HuH-7.5 (cell line): Measurements from ENCODE around the gene KCTD20.

ENCODE experiments used
- DNase-seq: peaks from one replicate; pipeline ENCODE4 v3.0.0; 2011; ENCODE audit warnings: low spot score

KCTD20 gene

DNA sequence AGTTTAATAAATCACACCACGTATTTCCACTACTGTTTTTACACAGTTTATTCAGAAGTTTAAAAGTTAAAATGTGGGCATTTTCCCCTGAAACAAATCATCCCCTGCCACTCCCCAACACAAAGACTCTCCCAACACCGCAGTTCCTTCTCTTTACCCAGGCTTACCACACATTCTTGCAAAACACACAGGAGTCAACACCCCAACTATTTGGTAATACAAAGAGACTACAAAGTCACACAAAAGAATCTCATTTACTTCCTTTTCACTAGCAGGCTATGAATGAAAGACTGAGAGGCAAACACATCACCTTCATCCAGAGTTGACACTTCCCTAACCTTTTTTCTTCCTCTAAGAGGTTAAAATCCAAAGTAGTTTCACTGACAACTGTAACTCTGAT lies 51.1 kb downstream of the KCTD20 start:
- peak; percentile 12 for DNase-seq

DNA sequence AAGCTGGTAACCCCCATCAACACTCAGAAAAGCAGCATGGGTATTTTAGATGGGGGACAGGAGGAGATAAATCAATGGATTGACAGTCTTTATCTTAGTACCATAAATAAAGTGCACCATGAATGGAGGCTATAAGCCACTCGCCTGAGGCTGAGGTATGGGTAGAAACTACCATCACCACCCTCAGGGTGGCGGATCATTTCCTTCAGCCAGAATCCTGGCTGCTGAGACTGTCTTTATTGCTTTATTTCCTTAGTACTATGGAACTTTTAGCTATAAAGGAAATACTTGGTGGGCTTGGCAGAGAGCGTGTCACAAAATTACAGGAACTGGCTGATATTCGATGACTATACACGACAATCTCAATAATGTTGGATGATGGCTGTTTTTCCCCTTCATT lies 52.3 kb downstream of the KCTD20 start:
- DNase-seq, result no peak

DNA sequence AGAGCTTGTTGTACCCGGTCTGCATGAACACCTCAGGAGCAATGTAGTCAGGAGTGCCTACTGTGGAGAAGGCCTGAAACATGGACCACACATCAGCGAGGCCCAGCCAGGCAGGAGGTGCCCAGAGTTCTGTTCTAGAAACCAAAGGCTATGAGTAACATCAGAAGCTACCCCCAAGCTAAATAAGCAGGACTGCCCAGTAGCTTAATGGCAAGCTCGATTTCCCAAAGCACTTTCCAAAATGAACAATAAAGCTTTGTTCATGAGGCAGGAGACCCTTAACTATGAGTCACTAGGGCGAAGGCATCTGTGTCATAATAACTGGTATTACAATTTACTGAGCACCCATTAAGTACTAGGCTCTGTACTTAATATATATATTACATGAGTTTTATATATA lies 57.1 kb downstream of the KCTD20 start:
- DNase-seq, result no peak

DNA sequence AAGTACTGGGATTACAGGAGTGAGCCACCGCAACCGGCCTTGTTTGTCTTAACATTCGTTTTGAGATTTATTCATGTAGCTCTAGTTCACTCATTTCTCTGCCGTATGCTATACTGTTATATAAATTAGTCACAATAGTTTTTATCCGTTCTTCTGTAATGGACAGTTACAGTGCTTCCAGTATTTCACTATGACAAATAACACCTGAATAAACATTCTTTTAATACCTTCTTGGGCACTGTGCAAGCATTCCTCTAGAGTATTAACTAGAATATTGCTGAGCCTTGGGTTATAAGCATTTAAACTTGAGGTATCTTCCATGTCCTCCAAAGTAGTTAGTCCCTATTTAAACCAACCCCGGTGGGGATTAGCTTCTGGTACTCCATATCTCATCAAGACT lies 58.9 kb downstream of the KCTD20 start:
- DNase-seq, result no peak

DNA sequence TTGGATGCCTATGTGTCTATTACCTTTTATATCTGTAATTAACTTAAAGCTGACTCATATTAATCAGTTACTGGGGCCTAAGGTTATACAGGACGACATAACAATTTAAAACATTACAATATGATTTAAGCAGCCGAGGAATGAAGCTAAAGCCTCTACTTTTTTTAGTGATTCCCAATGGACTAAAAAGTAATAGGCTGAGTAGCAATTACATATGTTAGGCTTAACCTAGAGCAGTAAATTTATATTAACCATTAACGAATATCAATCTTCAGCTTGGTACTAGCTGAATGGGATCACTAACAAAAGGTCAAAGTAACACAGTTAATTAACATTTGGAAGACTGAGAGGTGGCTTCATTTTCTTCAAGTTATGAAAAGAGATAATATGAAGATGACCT lies 61.4 kb downstream of the KCTD20 start:
- no peak for DNase-seq

DNA sequence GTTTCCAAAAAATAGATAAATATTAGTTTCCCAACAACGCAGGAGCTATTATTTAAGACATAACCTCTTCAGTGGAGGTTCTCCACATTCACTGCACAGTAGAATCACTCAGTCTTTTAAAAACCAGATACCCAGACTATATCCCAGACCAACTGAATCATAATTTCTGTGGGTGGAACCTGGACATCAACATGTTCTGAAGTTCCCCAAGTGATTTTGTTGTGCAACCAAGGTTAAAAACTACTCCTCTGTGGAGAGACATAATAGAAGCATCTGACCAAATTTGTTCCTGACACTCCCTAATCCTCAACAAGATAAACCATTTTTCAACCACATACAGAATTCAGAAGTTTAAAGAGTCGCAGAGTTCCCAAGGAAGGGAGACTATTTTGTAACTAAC lies 62.2 kb downstream of the KCTD20 start:
- no peak for DNase-seq

DNA sequence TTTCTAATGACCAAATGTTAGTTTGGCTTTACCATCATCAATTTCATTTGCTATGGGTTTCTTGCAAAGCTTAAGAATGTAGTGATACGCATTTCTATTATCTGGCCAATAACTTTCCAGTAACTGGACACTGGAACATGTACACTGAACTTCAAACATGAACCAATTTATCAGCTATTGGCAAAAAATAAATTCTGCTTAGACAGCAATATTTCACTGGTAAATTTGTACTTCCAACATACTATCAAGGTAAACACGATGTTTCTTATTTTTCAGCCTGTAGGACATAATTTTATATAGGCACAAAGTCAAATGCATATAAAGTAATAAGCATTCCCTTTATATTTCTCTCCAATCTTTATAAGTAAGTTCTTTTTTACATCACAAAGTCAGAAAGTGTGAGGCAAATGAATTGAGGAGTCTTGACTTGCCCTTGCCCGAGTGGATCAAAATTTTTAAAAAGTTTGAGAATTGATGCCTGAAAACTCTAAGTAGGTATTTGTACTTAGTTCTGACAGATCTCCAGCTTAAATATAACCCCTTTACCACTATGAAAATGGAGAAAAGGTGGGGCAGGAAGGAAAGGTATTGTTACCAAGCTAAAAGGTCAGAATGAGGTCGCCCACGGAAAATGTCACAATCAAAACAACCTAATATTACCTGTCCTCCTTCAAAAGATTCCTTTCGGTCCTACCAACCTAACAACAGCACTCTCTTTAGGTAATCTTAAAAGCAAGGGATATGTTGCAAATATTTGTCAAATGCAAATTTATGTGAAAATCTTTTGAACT lies 63.1 kb downstream of the KCTD20 start:
- no peak for DNase-seq

DNA sequence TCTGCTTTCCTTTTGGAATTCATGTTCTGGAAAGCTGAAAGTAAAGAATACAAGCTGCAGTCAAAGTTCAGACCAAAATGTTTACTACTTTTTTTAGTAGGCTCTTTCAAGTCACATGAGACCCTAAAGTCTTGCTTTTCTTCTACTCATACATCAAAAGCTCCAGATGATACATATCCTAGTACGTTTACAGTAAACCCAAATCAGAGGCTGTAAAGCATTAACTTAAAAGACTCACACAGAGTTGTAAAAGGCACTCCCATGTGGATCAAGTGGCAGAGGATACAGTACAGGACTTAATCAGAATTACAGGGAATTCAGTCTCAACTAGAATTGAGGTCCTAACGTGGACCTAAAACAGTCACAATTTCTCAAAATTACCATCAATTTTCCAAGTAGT lies 63.8 kb downstream of the KCTD20 start:
- no peak for DNase-seq

DNA sequence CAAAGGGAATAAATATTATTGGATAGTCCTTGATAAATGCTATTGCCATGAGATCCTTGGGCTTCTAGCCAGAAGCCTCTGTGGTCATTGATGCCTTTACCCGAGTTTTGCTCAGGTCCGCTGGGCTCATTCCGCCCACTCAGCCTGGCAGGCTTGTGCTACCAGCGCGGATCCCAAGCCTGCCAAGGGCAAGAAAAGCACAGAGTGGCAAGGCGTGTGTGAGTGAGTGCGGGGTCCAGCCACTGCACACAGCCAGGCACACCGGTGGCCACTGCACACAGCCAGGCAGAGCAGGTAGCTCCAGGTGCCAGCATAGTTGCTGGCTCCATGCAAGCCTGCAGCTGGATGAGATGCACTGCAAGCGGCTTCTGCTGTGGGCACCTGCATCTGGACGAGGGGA lies 65.7 kb downstream of the KCTD20 start:
- no peak for DNase-seq

DNA sequence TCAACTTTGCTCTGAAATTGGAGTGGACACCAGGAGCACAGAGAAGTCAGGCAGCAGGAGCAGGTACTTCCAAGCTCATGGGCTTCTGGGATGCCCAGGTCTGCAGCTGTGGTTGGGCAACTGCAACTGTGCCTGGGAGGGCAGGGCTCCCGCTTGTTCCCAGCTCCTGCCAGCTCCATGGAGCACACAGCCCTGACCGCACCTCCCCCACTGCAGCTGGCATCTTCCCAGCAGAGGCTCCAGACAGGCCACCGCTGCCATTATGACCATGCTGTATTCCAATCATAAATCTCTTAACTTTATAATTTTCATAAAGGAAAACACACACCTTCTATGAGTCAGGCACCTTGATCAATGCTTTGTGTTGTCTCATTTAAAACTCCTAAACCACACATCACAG lies 67.6 kb downstream of the KCTD20 start:
- no peak for DNase-seq

DNA sequence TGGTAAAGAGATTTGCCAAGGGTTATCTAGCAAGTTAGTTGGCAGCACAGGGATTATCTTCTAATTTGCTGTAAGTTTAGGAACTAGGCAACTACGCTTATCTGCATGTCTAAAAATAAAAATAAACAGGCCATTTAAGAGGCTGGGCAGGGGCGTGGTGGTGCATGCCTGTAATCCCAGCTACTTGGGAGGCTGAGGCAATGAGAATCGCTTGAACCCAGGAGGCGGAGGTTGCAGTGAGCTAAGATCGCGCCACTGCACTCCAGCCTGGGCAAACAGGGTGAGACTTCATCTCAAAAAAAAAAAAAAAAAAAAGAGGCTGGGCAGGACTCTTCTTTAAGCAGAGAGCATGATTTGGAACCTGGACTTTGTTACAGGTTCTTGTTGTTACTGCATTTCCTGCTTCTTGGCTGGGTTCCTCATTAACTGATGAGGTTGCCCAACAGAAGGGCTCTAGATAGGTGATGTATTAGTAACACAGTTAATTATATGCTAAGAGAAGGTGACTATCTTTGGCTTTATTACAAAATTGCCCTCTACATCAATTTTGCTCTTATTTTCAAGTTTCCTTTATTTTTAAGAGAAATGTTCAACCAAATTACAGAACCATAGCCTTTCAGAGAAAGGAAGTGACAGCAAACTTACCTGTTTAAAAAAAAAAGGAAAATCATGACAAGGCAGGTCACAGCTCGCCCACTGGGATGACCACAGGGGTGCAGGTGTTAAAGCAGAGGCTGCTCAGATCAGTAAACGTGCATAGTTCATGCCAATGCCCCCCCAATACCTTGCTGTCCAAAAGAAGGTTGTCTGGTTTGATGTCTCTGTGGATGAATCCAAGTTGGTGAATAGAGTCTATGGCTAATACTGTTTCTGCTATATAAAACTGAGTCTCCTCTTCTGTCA lies 72.0 kb downstream of the KCTD20 start:
- no peak for DNase-seq

DNA sequence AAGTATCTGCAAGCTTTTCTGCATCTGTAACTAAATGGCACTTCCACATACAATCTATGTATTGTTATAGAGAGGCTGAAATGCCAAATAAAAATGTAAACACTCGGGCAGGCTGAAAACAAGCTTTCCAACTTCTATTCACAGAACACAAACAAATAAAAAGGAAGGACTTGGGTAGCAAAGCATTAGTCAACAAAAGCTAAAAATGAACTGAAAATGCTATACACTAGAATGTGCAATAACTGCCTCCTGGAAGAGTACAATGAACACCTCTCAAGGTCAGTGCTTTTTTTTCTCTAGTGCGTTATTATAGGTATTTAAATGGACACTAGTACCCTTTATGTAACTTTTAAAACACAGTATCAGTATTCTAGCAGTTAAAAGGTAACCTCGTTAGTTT lies 73.0 kb downstream of the KCTD20 start:
- DNase-seq, result no peak

DNA sequence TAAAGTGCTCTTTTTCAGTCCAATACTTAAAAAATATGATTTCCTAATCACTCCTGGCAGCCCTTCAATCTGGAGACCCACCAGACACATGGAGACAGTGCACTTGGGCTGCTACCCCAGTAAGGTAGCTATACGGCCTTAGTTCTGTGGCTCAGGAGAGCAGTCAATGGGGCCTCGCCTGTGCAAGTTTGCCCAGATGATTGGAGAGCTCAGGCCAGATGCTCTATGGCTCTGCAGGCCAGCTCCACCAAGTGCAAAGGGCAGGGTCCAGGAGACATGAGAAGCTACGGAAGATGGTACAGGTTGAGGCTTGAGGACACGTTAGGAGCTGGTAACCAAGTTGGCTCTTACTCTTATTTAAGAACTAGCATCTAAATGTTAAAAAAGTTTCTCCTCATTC lies 73.8 kb downstream of the KCTD20 start:
- DNase-seq, result no peak

DNA sequence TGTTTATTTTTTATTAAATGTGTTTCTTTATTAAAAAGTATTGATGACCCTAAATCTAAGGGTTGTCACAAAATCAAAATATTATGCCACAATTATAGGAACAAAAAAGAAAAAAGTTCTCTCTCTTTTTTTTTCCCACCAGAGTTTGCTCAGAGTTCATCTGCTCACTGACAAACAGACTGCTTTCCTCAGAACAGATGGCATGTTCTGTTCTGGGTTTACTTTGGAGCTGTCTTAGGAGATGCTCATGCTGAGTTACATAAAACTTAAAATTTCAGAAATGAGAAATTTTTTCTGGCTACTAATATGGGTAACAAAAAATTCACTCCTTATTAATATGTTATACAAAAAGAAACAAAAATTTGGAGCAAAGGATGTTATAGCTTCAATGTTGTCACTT lies 74.2 kb downstream of the KCTD20 start:
- no peak for DNase-seq

DNA sequence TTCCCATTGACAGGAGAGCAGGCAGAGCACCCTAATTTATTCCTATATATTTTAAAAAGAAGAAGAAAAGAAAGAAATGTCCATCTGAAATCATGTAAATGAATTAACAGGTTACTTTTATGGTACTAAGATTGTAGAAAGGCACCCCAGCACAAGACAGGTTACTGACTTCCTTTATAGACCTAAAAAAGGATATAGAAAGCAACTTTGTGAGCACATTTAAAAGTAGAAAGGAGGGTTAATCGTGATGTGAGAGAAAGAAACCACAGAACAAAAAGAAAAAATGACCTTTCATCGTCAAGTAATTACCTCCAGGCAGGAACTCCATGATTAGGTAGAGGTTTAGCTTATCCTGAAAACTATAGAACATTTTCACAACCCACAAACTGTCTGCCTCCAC lies 74.6 kb downstream of the KCTD20 start:
- DNase-seq, result no peak

DNA sequence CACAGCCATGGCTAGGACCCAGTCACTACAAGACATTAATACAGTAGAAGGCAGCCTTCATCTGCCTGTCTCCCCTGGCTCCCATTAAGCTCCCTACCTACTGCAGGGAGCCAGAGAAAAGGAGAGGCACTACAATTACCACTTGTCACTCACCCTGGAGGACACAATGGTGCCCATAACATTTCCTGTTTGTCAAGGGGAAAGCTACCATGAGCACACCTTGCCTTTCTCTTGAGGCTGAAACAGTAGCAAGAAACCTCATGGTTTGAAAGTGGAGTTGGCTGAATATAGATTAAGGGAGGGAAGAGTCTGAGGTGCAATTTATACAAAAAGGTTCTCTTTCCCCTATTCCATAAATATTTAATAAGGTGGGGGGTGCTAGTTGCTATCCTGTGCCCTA lies 76.6 kb downstream of the KCTD20 start:
- no peak for DNase-seq

DNA sequence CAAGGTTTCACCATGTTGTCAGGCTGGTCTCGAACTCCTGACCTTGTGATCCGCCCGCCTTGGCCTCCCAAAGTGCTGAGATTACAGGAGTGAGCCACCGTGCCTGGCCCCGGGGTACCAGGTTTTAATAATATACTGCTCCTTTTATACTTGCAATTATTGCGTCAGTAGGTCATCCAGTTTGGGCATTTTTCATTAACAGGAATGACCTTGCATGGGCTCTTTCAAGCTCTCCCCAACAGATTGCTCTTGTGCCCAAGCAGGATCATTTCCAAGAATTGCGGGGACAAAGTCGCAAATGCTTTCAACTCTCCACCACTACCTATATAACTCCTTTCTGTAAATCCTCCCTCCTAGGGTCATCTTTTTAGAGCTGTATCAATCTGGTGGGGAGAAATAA lies 80.7 kb downstream of the KCTD20 start:
- no peak for DNase-seq

DNA sequence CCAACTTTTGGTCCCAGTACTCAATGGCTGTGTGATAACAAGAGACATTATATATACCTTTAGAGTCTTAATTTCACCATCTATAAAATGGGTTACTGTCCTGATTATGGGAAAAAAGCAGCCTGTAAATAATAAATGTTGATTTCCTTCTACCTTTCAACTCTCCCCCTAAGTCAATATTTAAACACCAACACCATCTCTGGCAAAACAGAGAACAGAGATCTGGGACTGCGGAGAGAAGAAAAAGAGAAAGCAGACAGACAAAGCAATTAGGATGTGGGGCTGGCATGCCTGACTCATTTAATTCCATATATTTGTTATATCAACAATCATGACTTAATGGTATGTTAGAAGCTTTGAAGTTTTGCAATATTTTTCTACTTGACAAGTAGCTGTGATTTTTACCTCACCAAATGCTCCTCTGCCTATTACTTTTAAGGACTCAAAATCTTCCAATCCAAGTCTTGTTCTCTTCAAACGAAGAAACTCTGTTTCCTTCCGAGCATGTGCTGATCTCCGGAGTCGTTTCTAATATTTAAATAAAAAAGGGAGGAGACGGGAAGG lies 81.2 kb downstream of the KCTD20 start:
- DNase-seq, result no peak

DNA sequence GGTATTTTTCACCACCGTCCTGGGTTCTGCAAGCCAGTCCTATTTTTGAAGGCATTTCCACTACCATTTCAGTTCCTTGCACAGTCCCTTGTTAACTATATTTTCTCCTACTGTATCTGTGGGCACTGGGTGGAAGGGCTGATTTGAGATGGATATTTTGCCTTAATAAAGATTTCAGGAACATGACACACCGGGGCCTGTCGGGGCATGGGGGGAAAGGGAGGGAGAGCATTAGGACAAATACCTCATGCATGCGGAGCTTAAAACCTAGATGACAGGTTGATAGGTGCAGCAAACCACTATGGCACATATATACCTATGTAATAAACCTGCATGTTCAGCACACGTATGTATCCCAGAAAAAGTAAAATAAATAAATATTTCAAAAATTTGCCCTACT lies 82.1 kb downstream of the KCTD20 start:
- no peak for DNase-seq

DNA sequence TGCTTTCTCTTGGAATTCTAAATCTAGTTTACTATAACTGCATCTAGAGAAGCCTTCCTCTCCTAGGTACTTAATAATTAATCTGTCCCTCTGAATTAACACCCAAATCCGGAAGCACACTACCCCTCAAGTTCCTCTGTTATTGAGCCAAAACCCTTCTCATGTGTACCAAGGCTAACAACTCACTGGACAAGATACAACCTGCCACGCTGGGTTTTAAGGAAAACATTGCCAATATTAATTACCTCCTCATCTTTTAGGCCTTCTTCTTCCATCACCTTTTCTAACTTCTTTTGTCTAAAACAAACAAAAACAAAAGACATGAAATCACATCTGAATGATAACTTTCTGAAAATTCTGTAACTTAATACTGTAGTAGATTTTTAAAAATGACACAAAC lies 82.5 kb downstream of the KCTD20 start:
- no peak for DNase-seq

DNA sequence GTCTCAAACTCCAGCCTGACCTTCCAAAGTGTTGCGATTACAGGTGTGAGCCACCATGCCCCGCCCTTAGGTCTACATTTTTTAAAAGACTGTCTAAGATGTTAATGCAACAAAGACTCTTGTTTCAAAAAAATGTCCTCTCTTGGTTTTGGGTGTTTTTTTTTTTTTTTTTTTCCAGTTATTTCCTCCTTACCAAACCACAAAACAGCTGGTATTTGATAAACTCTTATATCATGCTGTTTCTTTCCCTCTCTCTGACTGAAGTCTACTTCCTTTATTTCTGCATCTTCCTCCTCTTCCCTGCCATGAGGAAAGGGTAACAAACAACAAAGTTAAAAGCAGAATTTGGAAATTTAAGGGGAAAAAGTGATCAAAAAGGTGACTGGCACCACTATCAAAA lies 83.3 kb downstream of the KCTD20 start:
- DNase-seq, result no peak

DNA sequence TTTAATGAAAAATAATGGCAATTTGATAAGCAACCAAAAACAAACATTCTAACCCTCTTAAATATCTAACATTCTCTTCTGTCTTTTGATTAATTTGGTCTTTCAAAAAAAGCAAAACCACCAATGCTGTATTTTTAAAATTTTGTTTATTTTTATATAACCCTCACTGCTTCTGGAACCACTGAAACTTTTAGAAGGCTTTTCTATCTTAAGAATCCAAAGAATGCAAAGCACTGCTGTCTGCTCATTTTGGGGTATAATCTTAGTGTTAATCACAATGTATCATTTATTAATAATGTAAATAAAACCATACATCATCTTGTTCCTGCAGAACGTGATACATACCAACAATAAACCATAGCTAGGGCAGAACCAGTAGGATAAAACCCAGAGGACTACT lies 90.5 kb downstream of the KCTD20 start:
- DNase-seq, result no peak

DNA sequence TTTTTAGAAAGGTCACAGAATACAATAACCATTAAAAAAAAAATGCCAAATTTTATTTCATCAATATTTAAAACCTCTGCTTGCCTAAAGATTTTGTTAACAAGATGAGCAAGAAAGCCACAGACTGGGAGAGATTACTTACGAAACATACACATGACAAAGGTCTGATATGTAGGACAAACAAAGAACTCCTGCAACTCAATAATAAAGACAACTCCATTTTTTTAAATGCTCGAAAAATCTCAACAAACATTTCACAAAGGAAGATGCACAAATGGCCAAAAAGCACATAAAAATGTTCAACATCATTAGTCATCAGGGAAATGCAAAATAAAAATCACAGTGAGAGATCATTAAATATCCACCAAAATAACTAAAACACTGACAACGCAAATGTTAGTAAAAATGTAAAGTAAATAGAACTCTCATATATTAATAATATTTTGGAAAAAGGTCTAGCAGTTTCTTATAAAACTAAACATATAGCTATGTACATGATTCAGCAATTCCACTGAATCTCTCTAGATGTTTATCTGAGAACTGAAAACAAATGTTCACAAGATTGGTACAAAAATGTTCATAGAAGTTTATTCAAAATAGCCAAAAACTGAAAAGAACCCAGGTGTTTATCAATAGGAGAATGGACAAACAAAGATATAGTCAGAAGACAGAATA lies 94.2 kb downstream of the KCTD20 start:
- no peak for DNase-seq
